Vagina (tissue), 2 donors: ENCODE data around the gene DAPK3.

Experiments
- POLR2A ChIP-seq, 2 donors: fragments of 450-650 bp; IDR thresholded peaks; one replicate each; pipeline ENCODE4 v1.6.1; 2017; ENCODE audit warnings: antibody characterized with exemption in 2 of 2, mild to moderate bottlenecking in 2 of 2, moderate library complexity in 2 of 2
- TF ChIP-seq, protein P1 (sequence below), 3 experiments: fragments of 450-650 bp in 2 of 3; fragments of 200-600 bp in 1 of 3; sonication (generic) in 1 of 3; IDR thresholded peaks; one replicate each; pipeline ENCODE4 v1.5.1; 2017 to 2019; ENCODE audit warnings: antibody characterized with exemption in 3 of 3, mild to moderate bottlenecking in 2 of 3, moderate library complexity in 2 of 3

DNA sequence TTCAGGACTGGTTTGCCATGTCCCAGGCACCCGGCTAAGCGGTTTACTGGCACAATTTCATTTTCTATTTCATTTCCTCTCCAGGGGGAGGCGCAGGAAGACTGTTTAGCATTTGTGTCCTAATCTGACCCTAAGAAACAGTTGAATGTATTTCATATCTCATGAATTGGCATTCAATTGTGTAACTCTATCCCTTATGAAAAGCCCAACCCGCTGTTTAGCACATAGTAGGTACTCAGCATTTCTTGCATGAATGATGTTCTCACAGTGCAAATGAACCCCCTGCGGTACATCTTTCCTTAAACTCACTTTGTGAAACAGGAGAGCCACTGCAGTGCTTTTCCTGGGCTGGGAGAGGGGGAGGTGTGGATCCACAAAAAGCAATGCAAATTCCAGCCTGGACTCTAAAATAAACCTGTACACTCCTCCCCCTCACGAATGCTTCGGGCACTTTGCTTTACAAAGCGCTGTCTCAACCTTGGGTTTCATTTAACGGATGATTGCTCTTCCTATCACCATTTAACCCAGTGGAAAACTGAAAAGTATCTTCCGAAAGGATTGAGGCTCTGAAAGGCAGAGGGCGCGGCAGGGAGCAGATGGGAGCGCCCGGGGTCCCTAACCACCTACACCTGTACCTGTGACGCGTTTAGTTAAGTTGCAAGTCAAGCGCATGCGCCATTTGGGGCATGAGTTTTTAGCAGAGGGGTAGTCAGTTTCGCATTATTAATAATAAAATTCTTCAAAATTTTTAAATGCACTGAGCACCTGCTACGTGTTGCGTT is 15.6 kb upstream of the DAPK3 start:
- TF ChIP-seq POLR2A (IDR thresholded peaks at IDR 0.05), result no peak
- TF ChIP-seq, protein P1, sequence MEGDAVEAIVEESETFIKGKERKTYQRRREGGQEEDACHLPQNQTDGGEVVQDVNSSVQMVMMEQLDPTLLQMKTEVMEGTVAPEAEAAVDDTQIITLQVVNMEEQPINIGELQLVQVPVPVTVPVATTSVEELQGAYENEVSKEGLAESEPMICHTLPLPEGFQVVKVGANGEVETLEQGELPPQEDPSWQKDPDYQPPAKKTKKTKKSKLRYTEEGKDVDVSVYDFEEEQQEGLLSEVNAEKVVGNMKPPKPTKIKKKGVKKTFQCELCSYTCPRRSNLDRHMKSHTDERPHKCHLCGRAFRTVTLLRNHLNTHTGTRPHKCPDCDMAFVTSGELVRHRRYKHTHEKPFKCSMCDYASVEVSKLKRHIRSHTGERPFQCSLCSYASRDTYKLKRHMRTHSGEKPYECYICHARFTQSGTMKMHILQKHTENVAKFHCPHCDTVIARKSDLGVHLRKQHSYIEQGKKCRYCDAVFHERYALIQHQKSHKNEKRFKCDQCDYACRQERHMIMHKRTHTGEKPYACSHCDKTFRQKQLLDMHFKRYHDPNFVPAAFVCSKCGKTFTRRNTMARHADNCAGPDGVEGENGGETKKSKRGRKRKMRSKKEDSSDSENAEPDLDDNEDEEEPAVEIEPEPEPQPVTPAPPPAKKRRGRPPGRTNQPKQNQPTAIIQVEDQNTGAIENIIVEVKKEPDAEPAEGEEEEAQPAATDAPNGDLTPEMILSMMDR (IDR thresholded peaks at IDR 0.05), result peak; percentile 37 to 73 (median 47)
